Endothelial cell of umbilical vein (primary cell): ENCODE results near the gene MT1HL1. TPM values are rescaled to one million over a fixed set of nuclear protein-coding genes. Genes with fewer than 3 reads are reported as not detected.

Source experiments
- BruUV-seq: library from RNA; stranded (reverse); fragments of 400-500 nt; replicated peaks from 2 replicates; lab custom pipeline; 2021; lab: Mats Ljungman, UMichigan
- CTCF ChIA-PET: fragments of 300-600, 350-600 bp; sonication (Branson Sonifier 250); formaldehyde crosslinking; loops from one replicate; lab custom pipeline; 2021; ENCODE audit warnings: antibody characterized with exemption, inconsistent platforms; lab: Charles Lee
- POLR2A ChIA-PET: fragments of 300-600, 350-600 bp; sonication (Branson Sonifier 250); formaldehyde crosslinking; loops from one replicate; lab custom pipeline; 2021; ENCODE audit warnings: antibody characterized with exemption, inconsistent platforms; lab: Charles Lee
- DNase-seq: peaks from one replicate; pipeline ENCODE4 v3.0.0-alpha.2; 2011; ENCODE audit warnings: low read depth, low spot score
- FAIRE-seq: peaks from 2 replicates; lab custom pipeline; 2011; peaks lifted over from hg19 to GRCh38; lab: Jason Lieb, UNC
- H2AFZ ChIP-seq: 2 replicates; pipeline ENCODE4 v1.6.0; 2012; ENCODE audit warnings: low read depth, low read length, control low read depth, inconsistent platforms
- H3K27ac ChIP-seq: 2 replicates; pipeline ENCODE4 v1.5.1; 2011; ENCODE audit warnings: low read depth, mild to moderate bottlenecking, control low read depth, low read length, moderate library complexity; ENCODE audit not compliant: insufficient read depth
- H3K27me3 ChIP-seq, 2 experiments: 2 replicates each; pipeline versions ENCODE4 v1.6.0 to v1.6.1; 2011; ENCODE audit warnings: low read length in 2 of 2, mixed read lengths in 1 of 2; ENCODE audit not compliant: control insufficient read depth in 2 of 2, insufficient read depth in 2 of 2
- H3K36me3 ChIP-seq, 2 experiments: 2 replicates in 1 of 2; 3 replicates in 1 of 2; pipeline ENCODE4 v1.5.1; 2011; ENCODE audit warnings: low read length in 2 of 2, mild to moderate bottlenecking in 1 of 2, moderate library complexity in 1 of 2; ENCODE audit not compliant: control insufficient read depth in 2 of 2, insufficient read depth in 2 of 2; ENCODE audit errors: extremely low read depth in 1 of 2
- H3K4me1 ChIP-seq: 3 replicates; pipeline ENCODE4 v1.5.1; 2011; ENCODE audit warnings: mild to moderate bottlenecking, low read length; ENCODE audit not compliant: control insufficient read depth, insufficient read depth; ENCODE audit errors: extremely low read depth
- H3K4me2 ChIP-seq: 2 replicates; pipeline ENCODE4 v1.6.1; 2011; ENCODE audit warnings: low read length, control low read depth, mixed read lengths; ENCODE audit not compliant: insufficient read depth
- H3K4me3 ChIP-seq, 3 experiments: fragments of 200-600 bp in 1 of 3; sonication (generic), shearing (Covaris generic) in 1 of 3; replicated peaks in 1 of 3; 2 replicates each; pipeline ENCODE4 v1.5.1; 2011 to 2016; ENCODE audit warnings: control low read depth in 3 of 3, low read length in 3 of 3, mild to moderate bottlenecking in 2 of 3, inconsistent platforms in 1 of 3, low read depth in 1 of 3, moderate library complexity in 1 of 3; ENCODE audit not compliant: insufficient read depth in 1 of 3
- H3K79me2 ChIP-seq: 2 replicates; pipeline ENCODE4 v1.6.0; 2012; ENCODE audit warnings: low read length, inconsistent platforms; ENCODE audit not compliant: control insufficient read depth, insufficient read depth
- H3K9ac ChIP-seq: replicated peaks from 2 replicates; pipeline ENCODE3; 2011; ENCODE audit warnings: low read length, control low read depth; ENCODE audit not compliant: insufficient read depth; ENCODE audit errors: extremely low read depth
- H3K9me1 ChIP-seq: replicated peaks from 3 replicates; pipeline ENCODE4 v1.6.0; 2011; ENCODE audit warnings: mild to moderate bottlenecking, low read length; ENCODE audit not compliant: control insufficient read depth, insufficient read depth; ENCODE audit errors: extremely low read depth
- H3K9me3 ChIP-seq: replicated peaks from 2 replicates; pipeline ENCODE4 v1.5.1; 2012; ENCODE audit warnings: low read length, inconsistent platforms; ENCODE audit not compliant: control insufficient read depth, insufficient read depth
- H4K20me1 ChIP-seq: replicated peaks from 2 replicates; pipeline ENCODE3; 2011; ENCODE audit warnings: mild to moderate bottlenecking, low read length; ENCODE audit not compliant: control insufficient read depth, insufficient read depth; ENCODE audit errors: extremely low read depth
- CTCF ChIP-seq, 2 donors: IDR thresholded peaks; 1 replicate in 1 of 2; 2 replicates in 1 of 2; pipeline ENCODE4 v1.5.1; 2011; ENCODE audit warnings: low read length in 2 of 2, mild to moderate bottlenecking in 2 of 2, moderate library complexity in 2 of 2, control low read depth in 1 of 2, inconsistent platforms in 1 of 2, low read depth in 1 of 2; ENCODE audit not compliant: insufficient read depth in 1 of 2; ENCODE audit errors: extremely low read depth in 1 of 2
- EZH2 ChIP-seq: IDR thresholded peaks from 2 replicates; pipeline ENCODE4 v1.6.1; 2012; ENCODE audit warnings: borderline replicate concordance, low read depth, mild to moderate bottlenecking, moderate library complexity, low read length, inconsistent platforms; ENCODE audit not compliant: severe bottlenecking
- FOS ChIP-seq: IDR thresholded peaks from 2 replicates; pipeline ENCODE4 v1.6.1; 2011; ENCODE audit warnings: mild to moderate bottlenecking, low read length, moderate library complexity, borderline replicate concordance; ENCODE audit not compliant: insufficient read depth
- GATA2 ChIP-seq: IDR thresholded peaks from 2 replicates; pipeline ENCODE4 v1.7.0; 2011; ENCODE audit warnings: low read depth, mild to moderate bottlenecking, moderate library complexity, mixed read lengths, low read length; ENCODE audit not compliant: insufficient read length, insufficient read depth
- JUN ChIP-seq: IDR thresholded peaks from 2 replicates; pipeline ENCODE4 v1.6.1; 2011; ENCODE audit warnings: borderline replicate concordance, low read depth; ENCODE audit not compliant: insufficient read length, insufficient read depth
- MAX ChIP-seq: IDR thresholded peaks from 2 replicates; pipeline ENCODE4 v1.6.1; 2011; ENCODE audit not compliant: insufficient read depth, insufficient read length
- POLR2AphosphoS5 ChIP-seq: IDR thresholded peaks from 2 replicates; pipeline ENCODE4 v1.6.1; 2012; ENCODE audit warnings: low read depth, mild to moderate bottlenecking, control low read depth, low read length, moderate library complexity; ENCODE audit not compliant: insufficient read depth
- dilution Hi-C: fragments of 300-500 bp; cut with MboI; formaldehyde crosslinking; loops from one replicate; pipeline ENCODE4 v1.15.0; 2019; ENCODE audit warnings: low sequenced_read_pairs; ENCODE audit not compliant: extremely low pct_ligation_motif_present
- intact Hi-C: fragments of 100-400 bp; cut with micrococcal nuclease; formaldehyde crosslinking; loops from one replicate; pipeline ENCODE4 v1.10.0; 2022
- polyA plus RNA-seq, 4 experiments: library from polyadenylated mRNA; depleted of rRNA in 3 of 4; stranded (reverse) in 3 of 4; unstranded in 1 of 4; fragments of >200 nt; gene quantifications; 2 replicates each; pipeline versions ENCODE4 v1.2.1 to v1.2.3, GENCODE V29; 2011 to 2012; ENCODE audit warnings: missing spikeins in 1 of 4
- total RNA-seq: library from RNA; stranded (reverse); gene quantifications from 2 replicates; pipeline ENCODE4 v1.2.3, GENCODE V29; 2021

The MT1HL1 gene
- total and polyA plus RNA-seq, 2 donors (not counting 3 experiments of a cell fraction or from before 2014, with no cell fraction given) = not detected

- H4K20me1 ChIP-seq = no peaks in the 10 kb centered on the region
- H3K36me3 ChIP-seq = no peaks in the 10 kb centered on the region
- FAIRE-seq (no peak), DNase-seq (no peak)
- POLR2A ChIA-PET = no interaction called here
- CTCF ChIA-PET = interaction anchor here (0.6 kb wide), 1 partner anchor 646 kb away, joined by 4 read pairs; no protein-coding TSS in a partner anchor
- dilution Hi-C loops (no loop called here), intact Hi-C loops (loop anchor here (10.0 kb wide), 1 partner anchor 344 kb away; no protein-coding TSS in a partner anchor)
- BruUV-seq = no TSS peak
- no peaks in the 10 kb centered on the region for H3K9me3 ChIP-seq
- no peak for TF ChIP-seq JUN
- TF ChIP-seq GATA2 = no peak
- TF ChIP-seq POLR2AphosphoS5 = no peak
- no peak for TF ChIP-seq CTCF (IDR thresholded peaks at IDR 0.05; ENCODE audit: extremely low read depth in 1 of 2, insufficient read depth in 1 of 2, low read depth in 1 of 2, low read length in 2 of 2)
- no peak for TF ChIP-seq FOS
- TF ChIP-seq MAX = no peak
- TF ChIP-seq EZH2 = no peak
- H3K79me2 ChIP-seq = no peaks in the 10 kb centered on the region
- no peaks in the 10 kb centered on the region for H3K4me1 ChIP-seq
- H2AFZ ChIP-seq = no peak overlapping the region
- no peak overlapping the region for H3K4me2 ChIP-seq
- peaks cover 5 to 23% of the 10 kb centered on the region in 2 experiments for H3K27me3 ChIP-seq
- no peak overlapping the region for H3K27ac ChIP-seq
- H3K9me1 ChIP-seq = no peaks in the 10 kb centered on the region
- no peak overlapping the region for H3K9ac ChIP-seq
- no peak overlapping the region for H3K4me3 ChIP-seq
Observed at GRCh38 chr1:237040823-237041222, 36.6 kb upstream of the MT1HL1 start.
